Ovary (tissue), 10 donors: ENCODE measurements around the gene SPDYE2B. TPM values are rescaled to one million over a fixed set of nuclear protein-coding genes. Genes with fewer than 3 reads are reported as not detected.
"Not testable (repeated sequence)": the region's sequence is repeated elsewhere in the genome, so short reads cannot be mapped to it uniquely, and the experiment has no call there.

ENCODE experiments used
- DNase-seq, 5 donors: peaks; one replicate each; pipeline ENCODE4 v3.0.0-alpha.2; 2019 to 2020
- H3K27ac ChIP-seq, 2 donors: fragments of 200-600 bp; one replicate each; pipeline versions ENCODE4 v1.5.1 to v1.8.0; 2019 to 2022
- H3K27me3 ChIP-seq: fragments of 200-600 bp; one replicate; pipeline ENCODE4 v1.8.0; 2022
- H3K36me3 ChIP-seq: fragments of 200-600 bp; sonication (generic); one replicate; pipeline ENCODE4 v1.5.1; 2019
- H3K4me1 ChIP-seq: one replicate; pipeline ENCODE4 v1.8.1; 2013; ENCODE audit warnings: mild to moderate bottlenecking, moderate library complexity; ENCODE audit not compliant: insufficient read depth
- H3K4me3 ChIP-seq: fragments of 200-600 bp; sonication (generic); one replicate; pipeline ENCODE4 v1.5.1; 2017
- H3K9me3 ChIP-seq, 2 donors: fragments of 200-600 bp in 1 of 2; sonication (generic) in 1 of 2; one replicate each; pipeline versions ENCODE4 v1.5.1 to v1.8.1; 2013 to 2019; ENCODE audit warnings: mild to moderate bottlenecking in 1 of 2, moderate library complexity in 1 of 2
- WGBS, 3 donors: extraction: QIAGEN DNeasy Blood & Tissue Kit in 1 of 3; methylation state at CpG; one replicate each; pipeline versions ENCODE4 v1.1.5 to v1.1.7; 2013 to 2017; 5-methylcytosine and 5-hydroxymethylcytosine counted together
- intact Hi-C, 4 donors: fragments of 100-400 bp; cut with DNase I; formaldehyde crosslinking; loops; one replicate each; pipeline versions ENCODE4 v1.11.0 to v1.15.1; 2022 to 2023
- long read RNA-seq, 3 donors: library from polyadenylated mRNA in 2 of 3; unstranded in 2 of 3; transcript quantifications; one replicate each; pipeline ENCODE4 v2.0.0 and lab custom pipeline, GENCODE V29; 2021 to 2026
- polyA plus RNA-seq, 2 donors: library from polyadenylated mRNA; stranded (reverse); fragments of 200-250 nt in 1 of 2; fragments of 350-450 nt in 1 of 2; fragmentation: Illumina TruSeq in 1 of 2; extraction: RNeasy Lipid Tissue Mini Kit (QIAGEN cat#74804) in 1 of 2; gene quantifications; one replicate each; pipeline ENCODE4 v1.2.3, GENCODE V29; 2013 to 2014
- total RNA-seq, 7 donors: library from RNA; depleted of rRNA in 2 of 7; stranded (reverse); fragments of >200 nt in 2 of 7; fragmentation: NEBNext Ultra II Directional in 3 of 7; extraction: Animal tissue kit (Norgen Biotek cat#: 25700) in 3 of 7; gene quantifications; one replicate each; pipeline versions ENCODE4 v1.1.0 to v1.2.4, GENCODE V29; 2016 to 2023
- donor health status: DM: no; HTN: no; CAD: no; lungs with moderate emphysema.
- donor health status: DM: no; HTN: no; CAD: no.
- donor health status: Bipolar disorder and iron deficiency.
- donor health status: DM: yes; HTN: yes; CAD: no.
- donor health status: DM: no; HTN: no; CAD: no.
- donor health status: DM: yes; HTN: yes; CAD: no.

The SPDYE2B gene, protein sequence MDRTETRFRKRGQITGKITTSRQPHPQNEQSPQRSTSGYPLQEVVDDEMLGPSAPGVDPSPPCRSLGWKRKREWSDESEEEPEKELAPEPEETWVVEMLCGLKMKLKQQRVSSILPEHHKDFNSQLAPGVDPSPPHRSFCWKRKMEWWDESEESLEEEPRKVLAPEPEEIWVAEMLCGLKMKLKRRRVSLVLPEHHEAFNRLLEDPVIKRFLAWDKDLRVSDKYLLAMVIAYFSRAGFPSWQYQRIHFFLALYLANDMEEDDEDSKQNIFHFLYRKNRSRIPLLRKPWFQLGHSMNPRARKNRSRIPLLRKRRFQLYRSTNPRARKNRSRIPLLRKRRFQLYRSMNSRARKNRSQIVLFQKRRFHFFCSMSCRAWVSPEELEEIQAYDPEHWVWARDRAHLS
- total RNA-seq (not detected), polyA plus RNA-seq (not detected)
- long read RNA-seq, donor 1, partial matches to known transcripts = 0 of 21 reads
- long read RNA-seq, donor 1, other reads (novel, unspliced or antisense) = 21 of 21 reads
- long read RNA-seq, donor 2 = 0 reads
- long read RNA-seq, donor 3, partial matches to known transcripts = 0 of 7 reads
- long read RNA-seq, donor 3, other reads (novel, unspliced or antisense) = 7 of 7 reads

GRCh38 chr7:102649924-102650323 lies at the start of gene SPDYE2B:
Gene SPDYE2B, plus strand, starts transcription at chr7:102650319. Its CDS starts 2,030 bp downstream, at chr7:102652349.
- DNase-seq, H3K4me1 ChIP-seq, H3K27me3 ChIP-seq, H3K9me3 ChIP-seq, H3K4me3 ChIP-seq, H3K36me3 ChIP-seq, intact Hi-C loops, H3K27ac ChIP-seq: not testable (repeated sequence)
- no CpG with 5 or more reads among the region's 4 CpGs for WGBS, 3 donors

DNA sequence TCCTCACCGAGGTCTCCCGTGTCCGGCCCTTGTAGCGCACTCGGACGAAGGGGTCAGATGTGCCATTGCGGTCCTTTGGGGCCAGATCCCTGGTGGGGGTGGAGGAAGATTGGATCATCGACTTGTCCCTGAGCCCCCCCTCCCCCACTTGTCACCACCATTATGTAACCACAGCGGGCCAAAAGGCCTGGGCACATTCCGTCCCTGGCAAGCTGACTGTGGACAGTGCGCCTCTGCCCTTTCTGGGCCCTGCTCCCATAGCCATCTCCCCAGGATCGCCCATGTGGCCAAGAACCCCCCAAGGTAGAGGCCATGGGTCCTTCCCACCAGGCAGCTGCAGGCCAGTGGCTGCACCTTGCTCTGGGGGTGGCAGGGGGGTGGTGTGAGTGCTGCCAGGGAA lies 47.8 kb upstream of the SPDYE2B start:
- H3K27ac ChIP-seq, H3K4me1 ChIP-seq, H3K36me3 ChIP-seq, DNase-seq, H3K4me3 ChIP-seq, H3K27me3 ChIP-seq, H3K9me3 ChIP-seq, intact Hi-C loops: not testable (repeated sequence)
- no CpG with 5 or more reads among the region's 12 CpGs for WGBS, 3 donors

DNA sequence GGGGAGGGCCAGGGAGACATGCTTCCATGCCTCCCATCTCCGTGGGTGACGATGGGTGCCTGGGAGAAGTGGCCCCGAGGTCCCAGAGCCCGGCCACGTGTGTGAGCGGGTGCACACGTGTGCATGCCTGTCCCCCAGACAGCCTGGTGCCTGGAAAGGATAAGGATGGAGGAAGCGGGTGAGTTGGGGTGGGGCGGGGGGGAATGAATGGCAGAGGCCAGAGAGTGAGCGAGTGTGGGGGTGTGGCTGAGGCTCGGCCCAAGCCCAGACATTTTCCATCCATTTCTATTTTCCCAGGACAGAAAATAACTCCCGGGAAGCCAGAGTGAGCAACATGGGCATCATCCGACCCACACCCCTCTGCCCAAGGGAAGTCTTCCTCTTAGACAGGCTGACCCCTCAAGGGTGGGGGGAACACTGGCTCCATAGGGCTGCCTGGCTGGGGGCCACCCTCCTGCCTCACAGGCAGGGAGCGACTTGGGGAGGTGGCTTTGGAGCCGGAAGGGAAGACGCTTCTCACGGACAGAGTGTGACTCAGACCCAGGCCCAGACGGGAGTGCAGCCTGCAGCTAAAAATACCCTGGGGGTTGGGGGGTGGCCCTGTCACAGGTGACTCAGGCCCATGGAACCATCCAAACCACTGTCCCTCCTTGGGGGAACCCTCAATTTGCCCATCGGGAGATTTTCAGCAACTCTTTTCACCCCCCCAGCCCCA lies 45.5 kb upstream of the SPDYE2B start:
- intact Hi-C loops, H3K9me3 ChIP-seq, H3K36me3 ChIP-seq, H3K27ac ChIP-seq, DNase-seq, H3K4me3 ChIP-seq, H3K27me3 ChIP-seq, H3K4me1 ChIP-seq: not testable (repeated sequence)
- 46% methylated on average over 5 of the region's 19 CpGs; no CpG with 5 or more reads in 2 of the 3 donors for WGBS, 3 donors

DNA sequence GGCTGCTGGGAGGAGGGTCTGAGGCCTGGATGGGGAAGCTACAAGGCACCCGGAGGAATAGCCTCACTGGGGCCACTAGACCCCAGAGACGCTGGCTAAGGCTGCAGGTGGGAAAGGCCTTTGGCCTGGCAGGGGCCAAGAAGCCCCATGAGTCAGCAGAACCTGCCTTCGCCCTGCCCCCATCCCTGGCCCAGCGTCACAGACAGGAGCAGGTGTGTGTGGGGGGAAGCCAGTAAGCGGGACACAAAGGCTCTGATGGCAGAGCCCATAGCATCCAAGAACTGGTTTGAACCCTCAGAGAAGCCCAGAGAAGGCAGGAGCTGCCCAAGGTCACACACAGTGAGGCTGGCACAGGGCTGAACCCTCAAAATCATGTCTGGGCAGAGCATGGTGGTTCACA lies 43.3 kb upstream of the SPDYE2B start:
- WGBS, 3 donors = no CpG with 5 or more reads among the region's 5 CpGs

DNA sequence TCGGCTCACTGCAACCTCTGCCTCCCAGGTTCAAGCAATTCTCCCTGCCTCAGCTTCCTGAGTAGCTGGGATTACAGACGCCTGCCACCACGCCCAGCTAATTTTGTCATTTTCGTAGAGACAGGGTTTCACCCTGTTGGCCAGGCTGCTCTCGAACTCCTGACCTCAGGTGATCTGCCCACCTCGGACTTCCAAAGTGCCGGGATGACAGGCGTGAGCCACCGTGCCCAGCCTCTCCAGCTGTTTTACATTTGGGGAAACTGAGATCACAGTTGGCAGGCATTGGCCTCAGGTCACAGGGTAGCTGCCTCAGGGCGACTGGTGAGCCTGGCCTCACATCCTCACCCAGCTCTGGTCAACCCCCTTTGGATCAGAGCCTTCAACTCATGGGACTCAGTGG lies 40.4 kb upstream of the SPDYE2B start:
- H3K27ac ChIP-seq, intact Hi-C loops, H3K36me3 ChIP-seq, H3K27me3 ChIP-seq, H3K4me1 ChIP-seq, H3K4me3 ChIP-seq, H3K9me3 ChIP-seq: not testable (repeated sequence)
- 80 to 87% methylated on average over 4 to 5 of the region's 10 CpGs; no CpG with 5 or more reads in 1 of the 3 donors for WGBS, 3 donors
- DNase-seq = peak in 1 of 5 donors; percentile 25

More for the DNA sequence above, 43.3 kb upstream of the SPDYE2B start:
- H3K4me3 ChIP-seq, H3K9me3 ChIP-seq, DNase-seq, H3K36me3 ChIP-seq, H3K27me3 ChIP-seq, intact Hi-C loops, H3K27ac ChIP-seq, H3K4me1 ChIP-seq: not testable (repeated sequence)

DNA sequence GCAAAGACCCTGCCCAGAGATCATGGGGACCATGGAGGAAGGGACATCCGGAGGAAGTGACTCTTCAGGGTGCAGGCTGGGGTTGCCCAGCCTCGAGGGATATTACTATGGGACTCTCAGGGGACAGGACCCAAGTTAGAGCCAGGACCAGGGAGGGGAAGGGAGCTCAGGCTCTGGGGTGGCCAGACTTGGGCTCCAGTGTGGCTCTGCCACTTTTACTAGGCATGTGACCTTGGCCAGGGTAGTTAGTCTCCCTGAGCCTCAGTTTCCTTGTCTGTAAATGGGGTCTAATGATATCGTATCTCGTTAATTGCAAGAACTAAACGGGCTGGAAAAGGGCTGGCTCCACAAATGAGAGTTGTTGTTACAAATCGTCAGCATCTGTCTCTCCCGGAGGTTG lies 39.7 kb upstream of the SPDYE2B start:
- intact Hi-C loops, H3K36me3 ChIP-seq, H3K27ac ChIP-seq, H3K27me3 ChIP-seq, H3K9me3 ChIP-seq, H3K4me3 ChIP-seq, H3K4me1 ChIP-seq: not testable (repeated sequence)
- peak in 3 of 5 donors; percentile 9 to 57 (median 12) for DNase-seq
- WGBS, 3 donors = 63 to 64% methylated on average over 3 to 4 of the region's 7 CpGs; no CpG with 5 or more reads in 1 of the 3 donors

DNA sequence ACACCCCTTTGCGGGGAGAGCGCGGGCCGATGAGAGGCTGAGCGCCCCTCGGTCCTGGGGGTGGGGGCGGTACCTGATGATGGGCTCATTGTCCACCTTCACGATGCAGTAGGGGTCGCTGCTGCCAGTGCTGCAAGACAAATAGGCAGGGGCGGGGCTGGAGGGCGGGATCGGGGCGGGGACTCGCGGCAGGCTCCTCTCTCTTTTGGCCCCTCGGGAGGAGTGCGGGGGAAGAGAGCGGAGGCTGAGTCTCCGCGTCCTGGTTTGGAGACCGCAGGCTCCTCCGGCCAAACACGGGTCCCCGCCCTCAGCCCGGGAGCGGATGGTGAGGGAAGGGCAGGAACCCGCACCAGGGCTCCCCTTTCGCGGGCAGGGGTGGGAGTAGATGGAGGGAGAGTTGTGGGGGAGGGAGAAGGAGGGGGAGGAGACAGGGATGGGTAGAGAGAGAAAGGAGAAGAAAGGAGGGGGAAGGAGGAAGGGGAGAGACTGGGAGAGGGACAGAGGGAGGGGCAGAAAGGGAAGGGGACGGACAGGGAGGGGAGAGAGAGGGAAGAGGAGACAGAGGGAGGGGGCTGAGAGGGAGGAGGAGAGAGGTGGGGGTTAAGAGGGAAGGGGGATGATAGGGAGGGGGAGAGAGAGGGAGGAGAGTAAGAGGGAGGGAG lies 39.0 kb upstream of the SPDYE2B start:
- WGBS, 3 donors = no CpG with 5 or more reads among the region's 30 CpGs
- DNase-seq, H3K9me3 ChIP-seq, H3K4me3 ChIP-seq, H3K36me3 ChIP-seq, intact Hi-C loops, H3K27ac ChIP-seq, H3K27me3 ChIP-seq, H3K4me1 ChIP-seq: not testable (repeated sequence)

DNA sequence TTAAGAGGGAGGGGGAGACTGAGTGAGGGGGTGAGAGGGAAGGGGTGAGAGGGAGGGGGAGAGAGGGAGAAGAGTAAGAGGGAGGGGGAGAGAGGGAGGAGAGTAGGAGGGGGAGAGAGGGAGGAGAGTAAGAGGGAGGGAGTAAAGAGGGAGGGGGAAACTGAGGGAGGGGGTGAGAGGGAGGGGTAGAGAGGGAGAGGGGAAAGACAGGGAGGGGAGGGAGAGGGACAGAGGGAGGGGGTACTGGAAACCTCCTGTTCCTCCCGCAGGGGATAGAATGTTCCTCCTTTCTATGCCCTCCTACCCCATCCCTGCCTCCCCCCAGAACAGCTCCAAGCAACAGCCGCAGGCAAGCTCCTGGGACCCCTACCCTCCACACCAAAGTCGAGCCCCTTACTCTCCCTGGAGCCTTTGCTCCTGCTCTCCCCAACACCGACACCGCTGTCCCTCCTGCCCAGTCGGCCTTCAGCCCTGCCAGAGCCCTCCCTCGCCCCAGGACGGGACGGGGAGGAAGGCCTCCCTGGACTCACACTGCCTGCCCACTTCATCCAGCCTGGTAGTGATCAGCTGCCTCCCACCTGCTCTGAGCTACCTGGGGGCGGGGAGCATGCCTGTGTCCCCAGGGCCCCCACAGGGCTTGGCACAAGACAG lies 38.3 kb upstream of the SPDYE2B start:
- H3K4me1 ChIP-seq, H3K4me3 ChIP-seq, intact Hi-C loops, H3K9me3 ChIP-seq, H3K27me3 ChIP-seq, H3K36me3 ChIP-seq: not testable (repeated sequence)
- peak overlapping the region in 1 of 2 donors; percentile 61 for H3K27ac ChIP-seq
- 0 to 8% (median 2%) methylated on average over 2 to 8 of the region's 10 CpGs for WGBS, 3 donors
- DNase-seq = peak; percentile 22 to 78 (median 63)

- WGBS, 3 donors = 52% methylated on average over 4 of the region's 15 CpGs; no CpG with 5 or more reads in 2 of the 3 donors
- intact Hi-C loops = not testable (repeated sequence)
- DNase-seq = peak in 4 of 5 donors; percentile 13 to 49 (median 20)
These were observed 36.4 kb upstream of the SPDYE2B start for GRCh38 chr7:102613575-102614345.

GRCh38 chr7:102614346-102614697 lies 35.8 kb upstream of the SPDYE2B start:
- H3K27ac ChIP-seq, DNase-seq, H3K4me1 ChIP-seq, H3K9me3 ChIP-seq, H3K27me3 ChIP-seq, H3K4me3 ChIP-seq, intact Hi-C loops, H3K36me3 ChIP-seq: not testable (repeated sequence)
- no CpG with 5 or more reads among the region's 4 CpGs for WGBS, 3 donors

More at GRCh38 chr7:102613575-102614345, 36.4 kb upstream of the SPDYE2B start:
- H3K4me1 ChIP-seq, H3K36me3 ChIP-seq, H3K9me3 ChIP-seq, H3K27me3 ChIP-seq, H3K4me3 ChIP-seq: not testable (repeated sequence)
- H3K27ac ChIP-seq = peak overlapping the region in 1 of 2 donors; percentile 49
